Fibroblast of skin of right quadriceps (primary cell): Measurements from ENCODE around the gene RPS3.
"Not testable (repeated sequence)": the region's sequence is repeated elsewhere in the genome, so short reads cannot be mapped to it uniquely, and the experiment has no call there.

Source experiments
- DNase-seq: peaks from one replicate; pipeline ENCODE4 v3.0.0-alpha.2; 2013

Gene RPS3

DNA sequence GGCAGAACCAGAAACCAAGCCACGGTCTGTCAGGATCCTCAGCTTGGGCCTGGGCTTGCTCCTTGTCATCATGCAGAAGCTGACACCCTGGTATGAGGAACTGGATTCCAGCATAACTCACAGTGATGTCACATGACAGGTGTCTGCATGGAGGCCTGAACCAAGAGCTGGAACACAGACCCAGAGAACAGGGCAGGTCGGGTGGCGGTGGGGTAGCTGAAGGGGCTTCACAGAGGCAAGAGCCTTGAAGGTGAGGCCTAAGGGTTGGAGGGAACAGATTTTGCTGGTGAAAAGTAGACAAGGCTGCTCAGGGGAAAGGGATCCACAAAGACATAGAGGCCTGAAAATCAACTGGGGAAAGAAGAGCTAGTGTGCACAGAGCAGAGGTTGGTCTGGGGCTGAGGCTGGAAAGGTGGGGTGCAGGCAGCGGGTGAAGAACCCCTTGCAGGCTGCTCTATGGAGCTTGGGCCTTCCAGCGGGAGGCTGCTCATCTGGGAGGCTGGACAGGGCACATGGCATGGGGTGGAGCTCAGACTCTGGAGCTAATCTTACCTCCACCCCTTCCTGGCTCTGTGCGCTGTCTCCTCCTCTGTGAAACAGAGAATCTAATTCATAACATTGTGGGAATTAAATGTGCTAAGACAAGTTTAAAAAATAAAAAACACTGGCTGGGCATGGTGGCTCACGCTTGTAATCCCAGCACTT lies 18.4 kb upstream of the RPS3 start:
- DNase-seq: no peak

DNA sequence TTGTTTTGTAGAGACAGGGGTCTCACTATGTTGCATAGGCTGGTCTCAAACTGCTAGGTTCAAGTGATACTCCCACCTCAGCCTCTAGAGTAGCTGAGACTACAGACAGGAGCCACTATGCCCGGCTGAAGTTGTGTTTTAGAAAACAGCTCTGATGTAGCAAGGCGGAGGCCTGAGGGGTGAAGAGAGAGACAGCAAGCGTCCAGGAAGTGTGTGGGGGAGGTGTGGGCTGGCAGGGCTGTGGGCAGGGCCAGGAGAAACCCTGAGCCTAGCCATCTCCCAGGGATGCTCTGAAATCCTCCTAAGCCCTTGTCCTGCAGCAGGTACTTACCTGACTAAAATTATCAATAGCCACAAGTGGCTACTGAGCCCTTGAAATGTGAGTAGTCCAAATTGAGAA lies 16.1 kb upstream of the RPS3 start:
- no peak for DNase-seq

DNA sequence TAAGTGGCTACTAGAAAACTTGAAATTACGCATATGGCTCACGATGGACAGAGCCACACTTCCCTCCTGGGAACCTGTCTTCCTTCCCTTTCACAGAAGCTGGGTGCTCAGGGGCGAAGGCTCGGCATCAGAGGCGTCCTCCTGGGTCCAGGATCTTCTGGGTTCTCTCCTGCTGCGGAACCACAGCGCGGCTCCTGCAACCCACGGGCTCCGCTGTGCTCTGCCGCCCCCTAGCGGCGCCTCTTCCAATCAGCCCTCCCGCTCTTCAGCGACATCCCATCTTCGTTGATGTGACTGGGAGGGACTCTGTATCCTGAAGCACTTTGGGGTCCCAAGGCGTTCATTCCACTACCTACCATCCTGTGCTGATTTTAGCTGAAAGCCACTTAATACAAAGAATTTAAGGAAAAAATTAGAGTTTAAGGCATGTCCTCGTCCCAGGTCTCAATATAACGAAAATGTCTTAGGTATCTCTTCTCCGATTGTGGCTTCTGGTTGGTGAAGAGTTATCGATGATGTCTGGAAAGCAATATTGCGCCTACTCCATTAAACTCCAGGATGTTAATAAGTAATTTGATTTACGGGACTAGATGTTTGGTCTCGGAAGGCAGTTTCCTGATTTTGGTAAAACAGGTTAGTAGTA lies 14.8 kb upstream of the RPS3 start:
- DNase-seq: peak; percentile 49

- peak; percentile 32 for DNase-seq
Observed at GRCh38 chr11:75386942-75387630, 12.2 kb upstream of the RPS3 start.

GRCh38 chr11:75387736-75388294 lies 11.5 kb upstream of the RPS3 start:
- DNase-seq: no peak

- peak; percentile 77 for DNase-seq
Observed at GRCh38 chr11:75388386-75389275, 10.7 kb upstream of the RPS3 start.

- DNase-seq: no peak
Observed at GRCh38 chr11:75389276-75389605, 10.1 kb upstream of the RPS3 start.

DNA sequence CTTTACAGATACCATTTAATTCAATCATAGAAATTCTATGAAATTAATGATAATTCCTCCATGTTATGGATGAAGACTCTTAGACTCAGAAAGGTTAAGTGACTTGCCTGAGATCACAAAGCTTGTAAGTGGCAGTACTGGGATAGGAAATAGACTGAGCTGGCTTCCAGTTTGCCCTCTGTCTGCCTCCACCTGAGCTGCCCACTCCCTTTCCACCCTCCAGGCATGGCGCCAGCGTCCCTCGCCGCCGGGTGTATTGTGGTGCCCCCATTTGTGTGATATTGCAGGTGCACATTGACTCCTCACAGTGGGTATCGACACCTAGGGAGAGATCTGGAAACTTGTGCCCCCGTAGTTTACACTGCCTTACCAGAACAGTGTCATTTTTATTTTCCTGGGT lies 9.4 kb upstream of the RPS3 start:
- DNase-seq: no peak

DNA sequence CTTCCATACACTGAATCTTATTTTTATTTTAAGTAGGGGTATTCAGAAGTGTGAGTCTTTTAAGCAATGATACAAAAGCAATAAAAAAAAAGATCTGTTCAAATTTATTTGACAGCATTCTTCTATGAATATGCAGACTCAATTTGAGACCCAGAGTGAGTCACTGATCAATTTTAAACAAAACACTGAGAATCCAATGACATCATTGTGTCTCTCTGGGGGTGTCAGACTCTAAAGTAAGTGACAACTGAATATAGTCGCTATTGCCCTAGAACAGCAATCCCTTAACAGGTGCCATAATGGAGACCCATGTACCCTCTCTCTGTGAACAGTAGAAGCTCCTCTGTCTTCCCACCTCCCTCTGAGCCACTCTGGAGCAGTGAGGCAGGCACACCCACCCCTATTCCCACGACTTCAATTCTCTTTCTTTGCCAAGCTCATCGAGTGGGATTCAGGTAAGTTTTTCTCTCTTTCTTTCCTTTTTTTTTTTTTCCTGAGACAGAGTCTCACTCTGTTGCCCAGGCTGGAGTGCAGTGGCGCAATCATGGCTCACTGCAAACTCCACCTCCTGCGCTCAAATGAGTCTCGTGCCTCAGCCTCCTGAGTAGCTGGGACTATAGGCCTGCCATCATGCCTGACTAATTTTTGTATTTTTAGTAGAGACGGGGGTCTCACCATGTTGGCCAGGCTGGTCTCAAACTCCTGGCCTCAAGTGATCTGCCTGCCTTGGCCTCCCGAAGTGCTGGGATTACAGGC lies 5.1 kb upstream of the RPS3 start:
- no peak for DNase-seq

GRCh38 chr11:75398906-75399305 lies 412 bp upstream of the RPS3 start:
- DNase-seq: no peak

GRCh38 chr11:75400146-75400865 lies 988 bp downstream of the RPS3 start:
- DNase-seq: no peak

DNA sequence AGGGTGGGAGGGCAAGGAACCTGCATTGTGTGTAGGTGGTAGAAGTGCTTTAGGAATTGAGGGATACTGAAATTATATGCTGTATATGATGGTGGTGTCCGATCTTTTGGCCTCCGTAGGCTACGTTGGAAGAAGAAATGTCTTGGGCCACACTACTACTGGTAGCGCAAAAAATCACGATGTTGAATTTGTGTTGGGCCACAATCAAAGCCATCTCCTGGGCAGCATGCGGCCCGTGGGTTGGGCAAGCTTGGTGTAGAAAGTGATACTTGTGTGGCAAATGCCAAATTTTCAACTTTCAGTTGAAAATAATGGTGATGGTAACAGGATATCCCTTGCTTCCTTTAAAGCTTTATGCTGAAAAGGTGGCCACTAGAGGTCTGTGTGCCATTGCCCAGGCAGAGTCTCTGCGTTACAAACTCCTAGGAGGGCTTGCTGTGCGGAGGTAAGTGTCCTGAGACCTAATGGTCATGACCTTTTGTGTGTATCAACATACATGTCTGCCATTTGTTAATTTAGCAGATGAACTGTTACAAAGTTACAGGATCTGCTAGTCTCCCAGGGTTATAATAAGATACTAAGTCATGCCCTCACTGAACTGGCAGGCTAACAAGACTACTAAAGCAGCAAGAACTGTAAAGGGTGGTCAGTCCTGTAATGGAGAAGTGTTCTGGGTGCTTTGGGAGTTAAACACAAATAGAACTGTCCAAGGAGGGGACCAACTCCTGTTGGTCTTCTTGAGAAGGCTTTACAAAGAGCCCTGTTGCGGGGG lies 2.9 kb downstream of the RPS3 start:
- no peak for DNase-seq

- no peak for DNase-seq
Observed at GRCh38 chr11:75403037-75403436, 3.7 kb downstream of the RPS3 start.

- DNase-seq: no peak
Observed at GRCh38 chr11:75403983-75404658, 4.8 kb downstream of the RPS3 start.

DNA sequence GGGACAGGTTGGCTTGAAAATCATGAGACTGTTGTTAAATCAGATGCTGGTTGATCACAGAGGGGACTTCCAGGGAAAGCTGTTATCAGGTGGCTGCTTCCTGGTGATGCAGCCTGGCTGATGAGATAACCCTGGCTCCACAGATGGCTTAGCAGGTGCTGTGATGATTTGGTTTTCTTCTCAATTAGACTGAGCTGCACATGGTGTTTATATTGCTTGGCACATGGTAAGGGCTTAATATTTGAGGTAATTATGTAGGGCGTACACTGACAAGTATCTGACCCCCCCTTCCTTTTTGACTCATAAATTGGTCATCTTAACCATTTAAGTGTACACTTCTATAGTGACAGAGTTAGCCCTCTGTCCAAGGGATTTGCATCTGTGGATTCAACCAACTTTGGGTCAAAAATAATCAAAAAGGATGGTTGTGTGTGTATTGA lies 7.0 kb downstream of the RPS3 start:
- peak; percentile 18 for DNase-seq

DNA sequence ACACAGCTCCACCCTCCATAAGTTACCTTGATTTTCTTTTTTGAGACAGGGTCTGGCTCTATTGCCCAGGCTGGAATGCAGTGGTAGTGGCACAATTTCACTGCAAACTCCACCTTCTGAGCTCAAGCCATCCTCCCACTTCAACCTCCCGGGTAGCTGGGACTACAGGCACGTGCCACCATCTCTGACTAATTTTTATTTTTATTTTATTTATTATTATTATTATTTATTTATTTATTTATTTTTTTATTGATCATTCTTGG lies 9.6 kb downstream of the RPS3 start:
- DNase-seq: no peak

- not testable (repeated sequence) for DNase-seq
Observed at GRCh38 chr11:75409971-75410370, 10.7 kb downstream of the RPS3 start.

GRCh38 chr11:75413146-75413545 lies 13.8 kb downstream of the RPS3 start:
- DNase-seq: not testable (repeated sequence)

- no peak for DNase-seq
Observed at GRCh38 chr11:75413864-75414263, 14.5 kb downstream of the RPS3 start.
